B cell (primary cell): ENCODE measurements around the gene MSI1. TPM values are rescaled to one million over a fixed set of nuclear protein-coding genes. Genes with fewer than 3 reads are reported as not detected.
"Not testable (repeated sequence)": the region's sequence is repeated elsewhere in the genome, so short reads cannot be mapped to it uniquely, and the experiment has no call there.

Experiments used
- ATAC-seq: fragments of 200-7000 bp; cut with Tn5 transposase; one replicate; pipeline ENCODE4 v1.10.0; 2021; ENCODE audit warnings: low read depth, mild to moderate bottlenecking, moderate number of reproducible peaks, moderate library complexity
- CTCF ChIA-PET: fragments of 350-600 bp; sonication (Branson Sonifier 250); formaldehyde crosslinking; loops from one replicate; lab custom pipeline; 2021; ENCODE audit warnings: antibody characterized with exemption, inconsistent platforms; lab: Charles Lee
- POLR2A ChIA-PET: fragments of 350-600 bp; sonication (Branson Sonifier 250); formaldehyde crosslinking; loops from one replicate; lab custom pipeline; 2021; ENCODE audit warnings: antibody characterized with exemption; lab: Charles Lee
- DNase-seq: peaks from one replicate; pipeline ENCODE4 v3.0.0; 2013
- H2AFZ ChIP-seq: 2 replicates; pipeline ENCODE4 v1.6.1; 2012; ENCODE audit warnings: mild to moderate bottlenecking, low read depth, low read length; ENCODE audit not compliant: insufficient read depth, poor library complexity, severe bottlenecking
- H3K27ac ChIP-seq, 2 donors: 1 replicate in 1 of 2; 2 replicates in 1 of 2; pipeline ENCODE4 v1.5.1; 2012 to 2013; ENCODE audit warnings: low read length in 2 of 2, mild to moderate bottlenecking in 2 of 2, moderate library complexity in 1 of 2
- H3K27me3 ChIP-seq, 4 experiments: fragments of 200-600 bp in 1 of 4; sonication (generic) in 1 of 4; replicated peaks in 1 of 4; 1 replicate in 2 of 4; 2 replicates in 2 of 4; pipeline versions ENCODE4 v1.6.1 to v1.7.0; 2013 to 2016; ENCODE audit warnings: low read length in 3 of 4, mild to moderate bottlenecking in 2 of 4, mixed read lengths in 1 of 4, moderate library complexity in 1 of 4; ENCODE audit not compliant: insufficient read depth in 4 of 4, control insufficient read depth in 3 of 4; ENCODE audit errors: control extremely low read depth in 1 of 4
- H3K36me3 ChIP-seq, 2 experiments: replicated peaks in 1 of 2; 1 replicate in 1 of 2; 2 replicates in 1 of 2; pipeline versions ENCODE4 v1.6.1 to v1.7.1; 2013; ENCODE audit warnings: low read length in 1 of 2; ENCODE audit not compliant: insufficient read depth in 2 of 2, control insufficient read depth in 1 of 2; ENCODE audit errors: control extremely low read depth in 1 of 2, extremely low read depth in 1 of 2
- H3K4me1 ChIP-seq, 2 donors: fragments of 200-600 bp in 1 of 2; sonication (generic) in 1 of 2; 1 replicate in 1 of 2; 2 replicates in 1 of 2; pipeline versions ENCODE4 v1.5.1 to v1.6.1; 2013 to 2017; ENCODE audit warnings: low read length in 2 of 2; ENCODE audit not compliant: control insufficient read depth in 2 of 2, insufficient read depth in 2 of 2
- H3K4me2 ChIP-seq: replicated peaks from 2 replicates; pipeline ENCODE3; 2012; ENCODE audit warnings: mild to moderate bottlenecking, low read depth, low read length; ENCODE audit not compliant: poor library complexity, severe bottlenecking
- H3K4me3 ChIP-seq, 5 experiments: fragments of 200-600 bp in 1 of 5; sonication (generic) in 1 of 5; 1 replicate in 3 of 5; 2 replicates in 2 of 5; pipeline versions ENCODE4 v1.5.1 to v1.7.0; 2011 to 2016; ENCODE audit warnings: low read length in 4 of 5, mild to moderate bottlenecking in 4 of 5, low read depth in 2 of 5, control low read depth in 1 of 5, moderate library complexity in 1 of 5; ENCODE audit not compliant: insufficient read depth in 1 of 5; ENCODE audit errors: control extremely low read depth in 1 of 5, extremely low read depth in 1 of 5
- H3K79me2 ChIP-seq: fragments of 200-600 bp; sonication (generic); one replicate; pipeline ENCODE4 v1.6.0; 2016; ENCODE audit warnings: low read length; ENCODE audit not compliant: control insufficient read depth, insufficient read depth
- H3K9ac ChIP-seq: fragments of 200-600 bp; sonication (generic); 2 replicates; pipeline ENCODE4 v1.6.1; 2017; ENCODE audit warnings: mild to moderate bottlenecking, low read length, moderate library complexity
- H3K9me3 ChIP-seq, 3 donors: one replicate each; pipeline versions ENCODE4 v1.6.1 to v1.7.1; 2013; ENCODE audit warnings: low read length in 2 of 3; ENCODE audit not compliant: control insufficient read depth in 2 of 3, insufficient read depth in 1 of 3; ENCODE audit errors: control extremely low read depth in 1 of 3
- H4K20me1 ChIP-seq: 2 replicates; pipeline ENCODE4 v1.6.0; 2012; ENCODE audit warnings: mild to moderate bottlenecking, low read length; ENCODE audit not compliant: insufficient read depth, control insufficient read depth, poor library complexity, severe bottlenecking
- H3K27ac Mint-ChIP-seq: one replicate; pipeline ENCODE4 v1.8.0; 2021; ENCODE audit warnings: mixed read lengths
- H3K27me3 Mint-ChIP-seq: one replicate; pipeline ENCODE4 v1.8.0; 2021; ENCODE audit warnings: mixed read lengths
- H3K4me1 Mint-ChIP-seq: one replicate; pipeline ENCODE4 v1.8.0; 2021; ENCODE audit warnings: mixed read lengths
- H3K4me3 Mint-ChIP-seq: one replicate; pipeline ENCODE4 v1.8.0; 2021; ENCODE audit warnings: mixed read lengths
- H3K9me3 Mint-ChIP-seq: one replicate; pipeline ENCODE4 v1.8.0; 2022; ENCODE audit warnings: mixed read lengths; ENCODE audit not compliant: insufficient read depth
- EZH2 ChIP-seq: IDR thresholded peaks from 2 replicates; pipeline ENCODE4 v1.6.1; 2012; ENCODE audit warnings: borderline replicate concordance, low read depth, mild to moderate bottlenecking, moderate library complexity, low read length; ENCODE audit not compliant: insufficient read depth, poor library complexity, severe bottlenecking
- WGBS: methylation state at CpG from one replicate; pipeline ENCODE4 v1.1.5; 2013; ENCODE audit warnings: missing lambda C conversion rate; ENCODE audit not compliant: insufficient coverage; 5-methylcytosine and 5-hydroxymethylcytosine counted together
- intact Hi-C: fragments of 100-400 bp; cut with micrococcal nuclease; formaldehyde crosslinking; loops from one replicate; pipeline ENCODE4 v1.10.0; 2022
- polyA plus RNA-seq: library from polyadenylated mRNA; depleted of rRNA; stranded (reverse); fragments of >200 nt; gene quantifications from 2 replicates; pipeline ENCODE4 v1.2.3, GENCODE V29; 2012
- total RNA-seq, 2 donors: library from RNA; stranded (reverse); fragments of 120-200 nt in 1 of 2; gene quantifications; 1 replicate in 1 of 2; 2 replicates in 1 of 2; pipeline versions ENCODE4 v1.2.3 to v1.2.4, GENCODE V29; 2013 to 2022
- TF ChIP-seq, protein P1 (sequence below): fragments of 200-600 bp; IDR thresholded peaks from one replicate; pipeline ENCODE4 v1.8.0; 2022; ENCODE audit warnings: antibody characterized with exemption, mild to moderate bottlenecking

The MSI1 gene
- total and polyA plus RNA-seq, 2 donors (not counting 1 experiment from before 2014, with no cell fraction given): not detected

DNA sequence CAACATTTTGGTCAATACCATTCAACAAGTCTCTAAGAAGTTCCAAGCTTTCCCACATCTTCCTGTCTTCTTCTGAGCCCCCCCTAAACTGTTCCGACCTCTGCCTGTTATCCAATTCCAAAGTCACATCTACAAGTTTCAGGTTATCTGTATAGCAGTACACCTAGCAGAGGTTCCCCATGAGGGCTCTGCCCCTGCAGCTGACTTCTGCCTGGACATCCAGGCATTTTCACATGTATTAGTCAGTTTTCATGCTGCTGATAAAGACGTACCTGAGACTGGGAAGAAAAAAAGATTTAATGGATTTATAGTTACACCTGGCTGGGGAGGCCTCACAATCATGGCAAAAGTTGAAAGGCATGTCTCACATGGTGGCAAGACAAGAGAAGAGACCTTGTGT, 31.2 kb downstream of the MSI1 start:
- H3K79me2 ChIP-seq: no peaks in the 10 kb centered on the region
- no peaks in the 10 kb centered on the region for H4K20me1 ChIP-seq
- intact Hi-C loops: no loop called here
- no peak overlapping the region for H3K27ac ChIP-seq
- Mint-ChIP-seq H3K27ac (no peak overlapping the region), H3K4me3 (no peak overlapping the region), H3K4me1 (peaks cover 2% of the 10 kb centered on the region), H3K27me3 (peaks cover 12% of the 10 kb centered on the region), H3K9me3 (peaks cover 16% of the 10 kb centered on the region)
- no peak for ATAC-seq
- no peaks in the 10 kb centered on the region for H3K4me1 ChIP-seq
- peaks cover 3 to 28% (median 26%) of the 10 kb centered on the region in 3 donors for H3K9me3 ChIP-seq
- H3K27me3 ChIP-seq: peaks cover 0 to 8% (median 0%) of the 10 kb centered on the region in 4 experiments
- no peak overlapping the region for H3K9ac ChIP-seq
- no peak for DNase-seq
- no peak overlapping the region for H2AFZ ChIP-seq
- H3K4me3 ChIP-seq: no peak overlapping the region
- H3K36me3 ChIP-seq: no peaks in the 10 kb centered on the region
- TF ChIP-seq, protein P1, sequence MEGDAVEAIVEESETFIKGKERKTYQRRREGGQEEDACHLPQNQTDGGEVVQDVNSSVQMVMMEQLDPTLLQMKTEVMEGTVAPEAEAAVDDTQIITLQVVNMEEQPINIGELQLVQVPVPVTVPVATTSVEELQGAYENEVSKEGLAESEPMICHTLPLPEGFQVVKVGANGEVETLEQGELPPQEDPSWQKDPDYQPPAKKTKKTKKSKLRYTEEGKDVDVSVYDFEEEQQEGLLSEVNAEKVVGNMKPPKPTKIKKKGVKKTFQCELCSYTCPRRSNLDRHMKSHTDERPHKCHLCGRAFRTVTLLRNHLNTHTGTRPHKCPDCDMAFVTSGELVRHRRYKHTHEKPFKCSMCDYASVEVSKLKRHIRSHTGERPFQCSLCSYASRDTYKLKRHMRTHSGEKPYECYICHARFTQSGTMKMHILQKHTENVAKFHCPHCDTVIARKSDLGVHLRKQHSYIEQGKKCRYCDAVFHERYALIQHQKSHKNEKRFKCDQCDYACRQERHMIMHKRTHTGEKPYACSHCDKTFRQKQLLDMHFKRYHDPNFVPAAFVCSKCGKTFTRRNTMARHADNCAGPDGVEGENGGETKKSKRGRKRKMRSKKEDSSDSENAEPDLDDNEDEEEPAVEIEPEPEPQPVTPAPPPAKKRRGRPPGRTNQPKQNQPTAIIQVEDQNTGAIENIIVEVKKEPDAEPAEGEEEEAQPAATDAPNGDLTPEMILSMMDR: no peak
- no peak for TF ChIP-seq EZH2
- CTCF ChIA-PET: no interaction called here
- POLR2A ChIA-PET: no interaction called here
- H3K4me2 ChIP-seq: no peak overlapping the region
- WGBS: 100% methylated on average over 1 of the region's 2 CpGs

DNA sequence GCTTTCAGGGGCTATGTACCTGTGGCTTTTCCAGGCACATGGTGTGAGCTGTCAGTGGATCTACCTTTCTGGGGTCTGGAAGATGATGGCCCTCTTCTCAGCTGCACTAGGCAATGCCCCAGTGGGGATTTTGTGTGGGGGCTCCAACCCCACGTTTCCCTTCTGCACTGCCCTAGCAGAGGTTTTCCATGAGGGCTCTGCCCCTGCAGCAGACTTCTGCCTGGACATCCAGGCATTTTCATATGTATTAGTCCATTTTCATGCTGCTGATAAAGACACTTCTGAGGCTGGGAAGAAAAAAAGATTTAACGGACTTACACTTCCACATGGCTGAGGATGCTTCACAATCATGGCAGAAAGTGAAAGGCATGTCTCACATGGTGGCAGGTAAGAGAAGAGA, 32.6 kb downstream of the MSI1 start:
- H3K4me2 ChIP-seq, H3K4me3 Mint-ChIP-seq, POLR2A ChIA-PET, H3K36me3 ChIP-seq, ATAC-seq, H3K4me3 ChIP-seq, H3K9ac ChIP-seq, DNase-seq, H2AFZ ChIP-seq, H3K79me2 ChIP-seq, intact Hi-C loops, H3K27ac ChIP-seq, H3K27ac Mint-ChIP-seq, H4K20me1 ChIP-seq, H3K4me1 ChIP-seq, H3K4me1 Mint-ChIP-seq: not testable (repeated sequence)
- peaks cover 3 to 28% (median 26%) of the 10 kb centered on the region in 3 donors for H3K9me3 ChIP-seq
- Mint-ChIP-seq H3K9me3 (peaks cover 16% of the 10 kb centered on the region), H3K27me3 (peaks cover 19% of the 10 kb centered on the region)
- 83% methylated on average over 1 of the region's 2 CpGs for WGBS
- CTCF ChIA-PET: interaction anchor here (1.4 kb wide), 1 partner anchor 34 kb away, joined by 4 read pairs; the partner anchor contains the start of gene SIRT4
- peaks cover 0 to 18% (median 2%) of the 10 kb centered on the region in 4 experiments for H3K27me3 ChIP-seq
